HEK293 (cell line): ENCODE results near the gene TRIM23.

ENCODE experiments used
- CTCF ChIA-PET: fragments of 350-600 bp; formaldehyde crosslinking; extraction: SDS; loops from one replicate; lab custom pipeline; 2021; ENCODE audit warnings: antibody characterized with exemption; lab: Yijun Ruan, JAX
- POLR2A ChIA-PET: fragments of 300-600 bp; formaldehyde crosslinking; extraction: SDS; loops from one replicate; lab custom pipeline; 2020; ENCODE audit warnings: antibody characterized with exemption, inconsistent platforms; lab: Yijun Ruan, JAX
- H3K27ac ChIP-seq: fragments of 200-500 bp; sonication (Bioruptor generic); 2 replicates; pipeline ENCODE4 v1.5.1; 2014; ENCODE audit warnings: low read depth, low read length, control low read depth, inconsistent platforms; ENCODE audit errors: extremely low read depth
- H3K36me3 ChIP-seq, 2 experiments: fragments of 200-500 bp in 1 of 2; sonication (Bioruptor generic) in 1 of 2; 1 replicate in 1 of 2; 2 replicates in 1 of 2; pipeline ENCODE4 v1.5.1; 2014 to 2017; ENCODE audit warnings: inconsistent platforms in 2 of 2, low read length in 2 of 2; ENCODE audit not compliant: control insufficient read depth in 2 of 2, insufficient read depth in 1 of 2
- H3K4me1 ChIP-seq: fragments of 200-500 bp; sonication (Bioruptor generic); 2 replicates; pipeline ENCODE4 v1.5.1; 2014; ENCODE audit warnings: mild to moderate bottlenecking, low read length, inconsistent platforms; ENCODE audit not compliant: control insufficient read depth, insufficient read depth
- H3K4me3 ChIP-seq: 2 replicates; pipeline ENCODE4 v1.5.1; 2011; ENCODE audit warnings: low read depth, mild to moderate bottlenecking, control low read depth, low read length, moderate library complexity
- H3K9me3 ChIP-seq: fragments of 200-500 bp; sonication (Bioruptor generic); 2 replicates; pipeline ENCODE4 v1.5.1; 2014; ENCODE audit warnings: low read depth, low read length, inconsistent platforms; ENCODE audit not compliant: control insufficient read depth, insufficient read depth
- GLIS2 ChIP-seq: fragments of 450-650 bp; formaldehyde crosslinking; IDR thresholded peaks from 2 replicates; pipeline ENCODE4 v1.5.1; 2016; ENCODE audit warnings: missing biosample characterization, missing genetic modification characterization
- MEIS1 ChIP-seq: sonication (generic); formaldehyde crosslinking; IDR thresholded peaks from 2 replicates; pipeline ENCODE4 v1.8.1; 2022; ENCODE audit warnings: missing genetic modification reagents, mild to moderate bottlenecking, borderline replicate concordance
- REPIN1 ChIP-seq: fragments of 450-650 bp; formaldehyde crosslinking; IDR thresholded peaks from 2 replicates; pipeline ENCODE4 v1.5.1; 2017; ENCODE audit warnings: missing biosample characterization, missing genetic modification characterization, low read depth
- SP7 ChIP-seq: fragments of 450-650 bp; formaldehyde crosslinking; IDR thresholded peaks from 2 replicates; pipeline ENCODE4 v1.5.1; 2016; ENCODE audit warnings: missing biosample characterization, missing genetic modification characterization
- TCF7L2 ChIP-seq: IDR thresholded peaks from 2 replicates; pipeline ENCODE4 v1.6.1; 2011; ENCODE audit warnings: low read depth, mild to moderate bottlenecking, inconsistent platforms, low read length, moderate library complexity, borderline replicate concordance
- TRIM28 ChIP-seq: IDR thresholded peaks from 2 replicates; pipeline ENCODE4 v1.6.1; 2011; ENCODE audit warnings: low read length, control low read depth, borderline replicate concordance
- ZNF155 ChIP-seq: fragments of 450-650 bp; formaldehyde crosslinking; IDR thresholded peaks from 2 replicates; pipeline ENCODE4 v1.5.1; 2016; ENCODE audit warnings: missing biosample characterization, missing genetic modification characterization
- ZNF221 ChIP-seq: fragments of 450-650 bp; formaldehyde crosslinking; IDR thresholded peaks from 2 replicates; pipeline ENCODE4 v1.5.1; 2017; ENCODE audit warnings: missing biosample characterization, missing genetic modification characterization, borderline replicate concordance
- ZNF274 ChIP-seq, 2 experiments: fragments of 200-500 bp in 1 of 2; fragments of 450-650 bp in 1 of 2; sonication (Bioruptor generic) in 1 of 2; formaldehyde crosslinking in 1 of 2; IDR thresholded peaks; 2 replicates each; pipeline versions ENCODE4 v1.5.1 to v1.6.1; 2014 to 2016; ENCODE audit warnings: borderline replicate concordance in 1 of 2, inconsistent platforms in 1 of 2, low read length in 1 of 2, missing biosample characterization in 1 of 2, missing genetic modification characterization in 1 of 2
- ZNF335 ChIP-seq: fragments of 450-650 bp; formaldehyde crosslinking; conservative IDR thresholded peaks from 2 replicates; pipeline ENCODE4 v1.5.1; 2016; ENCODE audit warnings: missing biosample characterization, missing genetic modification characterization
- ZNF521 ChIP-seq: fragments of 450-650 bp; formaldehyde crosslinking; IDR thresholded peaks from 2 replicates; pipeline ENCODE4 v1.5.1; 2017; ENCODE audit warnings: missing biosample characterization, mild to moderate bottlenecking, missing genetic modification characterization
- ZNF530 ChIP-seq: fragments of 450-650 bp; formaldehyde crosslinking; IDR thresholded peaks from 2 replicates; pipeline ENCODE4 v1.5.1; 2016; ENCODE audit warnings: low read depth, missing biosample characterization, missing genetic modification characterization
- ZNF561 ChIP-seq: fragments of 450-650 bp; IDR thresholded peaks from 2 replicates; pipeline ENCODE4 v1.5.1; 2018; ENCODE audit warnings: missing biosample characterization, missing genetic modification characterization, borderline replicate concordance
- ZNF596 ChIP-seq: fragments of 450-650 bp; IDR thresholded peaks from 2 replicates; pipeline ENCODE4 v1.5.0; 2018; ENCODE audit warnings: missing biosample characterization, mild to moderate bottlenecking, missing genetic modification characterization, moderate library complexity
- ZNF624 ChIP-seq: fragments of 450-650 bp; formaldehyde crosslinking; IDR thresholded peaks from 2 replicates; pipeline ENCODE4 v1.5.1; 2017; ENCODE audit warnings: missing biosample characterization, missing genetic modification characterization
- ZNF664 ChIP-seq: fragments of 450-650 bp; formaldehyde crosslinking; IDR thresholded peaks from 2 replicates; pipeline ENCODE4 v1.5.1; 2016; ENCODE audit warnings: missing biosample characterization, missing genetic modification characterization
- ZNF776 ChIP-seq: fragments of 450-650 bp; formaldehyde crosslinking; IDR thresholded peaks from 2 replicates; pipeline ENCODE4 v1.5.0; 2017; ENCODE audit warnings: missing biosample characterization, missing genetic modification characterization, borderline replicate concordance
- ZNF785 ChIP-seq: fragments of 450-650 bp; formaldehyde crosslinking; IDR thresholded peaks from 2 replicates; pipeline ENCODE4 v1.5.1; 2016; ENCODE audit warnings: missing biosample characterization, missing genetic modification characterization
- ZSCAN16 ChIP-seq: fragments of 450-650 bp; formaldehyde crosslinking; IDR thresholded peaks from 2 replicates; pipeline ENCODE4 v1.5.1; 2016; ENCODE audit warnings: missing biosample characterization, missing genetic modification characterization
- TF ChIP-seq, protein P1 (sequence below): fragments of 450-650 bp; formaldehyde crosslinking; IDR thresholded peaks from 2 replicates; pipeline ENCODE4 v1.5.1; 2017; ENCODE audit warnings: missing biosample characterization, missing genetic modification characterization
- TF ChIP-seq, protein P2 (sequence below): fragments of 450-650 bp; formaldehyde crosslinking; IDR thresholded peaks from 2 replicates; pipeline ENCODE4 v1.5.1; 2016; ENCODE audit warnings: missing biosample characterization, missing genetic modification characterization
- TF ChIP-seq, protein P3 (sequence below): fragments of 450-650 bp; formaldehyde crosslinking; conservative IDR thresholded peaks from 2 replicates; pipeline ENCODE4 v1.5.1; 2016; ENCODE audit warnings: low read depth, missing biosample characterization, missing genetic modification characterization
- TF ChIP-seq, protein P4 (sequence below): fragments of 450-650 bp; formaldehyde crosslinking; IDR thresholded peaks from 2 replicates; pipeline ENCODE4 v1.5.1; 2016; ENCODE audit warnings: missing biosample characterization, missing genetic modification characterization
- TF ChIP-seq, protein P5 (sequence below): fragments of 450-650 bp; formaldehyde crosslinking; optimal IDR thresholded peaks from 2 replicates; pipeline ENCODE3; 2016; ENCODE audit warnings: missing biosample characterization, mild to moderate bottlenecking, missing genetic modification characterization
- TF ChIP-seq, protein P6 (sequence below): fragments of 450-650 bp; formaldehyde crosslinking; IDR thresholded peaks from 2 replicates; pipeline ENCODE4 v1.5.1; 2016; ENCODE audit warnings: missing biosample characterization, missing genetic modification characterization
- TF ChIP-seq, protein P7 (sequence below): fragments of 450-650 bp; formaldehyde crosslinking; IDR thresholded peaks from 2 replicates; pipeline ENCODE4 v1.5.1; 2016; ENCODE audit warnings: missing biosample characterization, missing genetic modification characterization

TRIM23 gene

DNA sequence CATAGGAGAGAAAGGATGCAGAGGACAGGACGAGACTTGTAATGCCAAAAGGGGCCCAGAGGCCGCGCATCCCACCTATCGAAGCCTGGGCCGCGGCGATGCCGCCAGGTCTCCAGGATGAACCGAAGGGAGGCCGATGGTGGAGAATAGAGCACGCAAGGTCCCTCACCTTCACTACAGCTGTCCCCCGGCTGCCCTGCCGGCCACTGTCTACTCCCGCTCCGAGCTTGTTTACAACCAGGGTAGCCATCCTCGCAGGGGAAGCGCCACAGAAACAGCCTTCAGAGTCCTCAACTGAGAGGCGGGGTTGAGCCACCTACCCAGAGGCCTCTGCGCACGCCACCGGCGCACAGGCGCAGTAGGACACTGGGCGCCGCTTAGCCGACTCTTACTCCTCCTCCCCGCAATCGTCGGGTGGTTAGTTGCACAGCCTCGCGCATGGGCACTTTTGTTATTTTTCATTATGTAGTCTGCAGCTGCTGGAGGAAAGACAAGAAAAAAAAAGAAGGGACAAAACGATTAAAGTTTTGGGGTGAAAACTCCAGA, at the start of gene TRIM23:
TSS of gene TRIM23 (minus strand) at position 309 of the 546 bp plus-strand sequence. CDS start at position 250, 59 bp downstream.
- peak within 1 kb of the TSS; percentile 50 for H3K27ac ChIP-seq
- ChIA-PET POLR2A (interaction anchor here (0.6 to 1.2 kb wide), 6 partner anchors 13 to 99 kb away, joined by 3 to 7 read pairs (median 3); partner anchors contain the start of genes CENPK and PPWD1), CTCF (interaction anchor here (1.3 kb wide), 1 partner anchor 39 kb away, joined by 4 read pairs; no protein-coding TSS in a partner anchor)
- no peaks in the 10 kb centered on the region for H3K9me3 ChIP-seq
- H3K36me3 ChIP-seq = peaks cover 0 to under 1% of the 10 kb centered on the region in 2 experiments; a peak in 2 of 3 replicates
- H3K4me1 ChIP-seq = peaks cover 2% of the 10 kb centered on the region; the same call in 1 of the 2 replicates
- peak within 1 kb of the TSS; percentile 98 for H3K4me3 ChIP-seq
- TF ChIP-seq ZNF664 (tag by site-specific recombination) (no peak), ZNF785 (tag by site-specific recombination) (no peak), ZNF776 (tag by site-specific recombination) (no peak), ZNF521 (tag by site-specific recombination) (no peak), GLIS2 (tag by site-specific recombination) (no peak), ZNF624 (tag by site-specific recombination) (no peak), ZNF596 (tag by site-specific recombination) (no peak), TCF7L2 (no peak), ZNF221 (tag by site-specific recombination) (no peak), TRIM28 (no peak), ZNF335 (peak; percentile 89), SP7 (tag by site-specific recombination) (peak; percentile 33), REPIN1 (tag by site-specific recombination) (no peak), ZNF155 (no peak), MEIS1 (CRISPR knock-in tag) (no peak), ZNF561 (tag by site-specific recombination) (no peak), ZSCAN16 (tag by site-specific recombination) (no peak), ZNF274 (IDR thresholded peaks at IDR 0.05; ENCODE audit: low read length) (no peak), ZNF274 (tag by site-specific recombination; IDR thresholded peaks at IDR 0.05; ENCODE audit: borderline replicate concordance) (no peak), ZNF530 (no peak)
- TF ChIP-seq, protein P1, sequence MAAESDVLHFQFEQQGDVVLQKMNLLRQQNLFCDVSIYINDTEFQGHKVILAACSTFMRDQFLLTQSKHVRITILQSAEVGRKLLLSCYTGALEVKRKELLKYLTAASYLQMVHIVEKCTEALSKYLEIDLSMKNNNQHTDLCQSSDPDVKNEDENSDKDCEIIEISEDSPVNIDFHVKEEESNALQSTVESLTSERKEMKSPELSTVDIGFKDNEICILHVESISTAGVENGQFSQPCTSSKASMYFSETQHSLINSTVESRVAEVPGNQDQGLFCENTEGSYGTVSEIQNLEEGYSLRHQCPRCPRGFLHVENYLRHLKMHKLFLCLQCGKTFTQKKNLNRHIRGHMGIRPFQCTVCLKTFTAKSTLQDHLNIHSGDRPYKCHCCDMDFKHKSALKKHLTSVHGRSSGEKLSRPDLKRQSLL (tag by site-specific recombination) = no peak
- TF ChIP-seq, protein P2, sequence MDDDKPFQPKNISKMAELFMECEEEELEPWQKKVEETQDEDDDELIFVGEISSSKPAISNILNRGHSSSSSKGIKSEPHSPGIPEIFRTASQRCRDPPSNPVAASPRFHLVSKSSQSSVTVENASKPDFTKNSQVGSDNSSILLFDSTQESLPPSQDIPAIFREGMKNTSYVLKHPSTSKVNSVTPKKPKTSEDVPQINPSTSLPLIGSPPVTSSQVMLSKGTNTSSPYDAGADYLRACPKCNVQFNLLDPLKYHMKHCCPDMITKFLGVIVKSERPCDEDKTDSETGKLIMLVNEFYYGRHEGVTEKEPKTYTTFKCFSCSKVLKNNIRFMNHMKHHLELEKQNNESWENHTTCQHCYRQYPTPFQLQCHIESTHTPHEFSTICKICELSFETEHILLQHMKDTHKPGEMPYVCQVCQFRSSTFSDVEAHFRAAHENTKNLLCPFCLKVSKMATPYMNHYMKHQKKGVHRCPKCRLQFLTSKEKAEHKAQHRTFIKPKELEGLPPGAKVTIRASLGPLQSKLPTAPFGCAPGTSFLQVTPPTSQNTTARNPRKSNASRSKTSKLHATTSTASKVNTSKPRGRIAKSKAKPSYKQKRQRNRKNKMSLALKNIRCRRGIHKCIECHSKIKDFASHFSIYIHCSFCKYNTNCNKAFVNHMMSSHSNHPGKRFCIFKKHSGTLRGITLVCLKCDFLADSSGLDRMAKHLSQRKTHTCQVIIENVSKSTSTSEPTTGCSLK (tag by site-specific recombination) = no peak
- TF ChIP-seq, protein P3, sequence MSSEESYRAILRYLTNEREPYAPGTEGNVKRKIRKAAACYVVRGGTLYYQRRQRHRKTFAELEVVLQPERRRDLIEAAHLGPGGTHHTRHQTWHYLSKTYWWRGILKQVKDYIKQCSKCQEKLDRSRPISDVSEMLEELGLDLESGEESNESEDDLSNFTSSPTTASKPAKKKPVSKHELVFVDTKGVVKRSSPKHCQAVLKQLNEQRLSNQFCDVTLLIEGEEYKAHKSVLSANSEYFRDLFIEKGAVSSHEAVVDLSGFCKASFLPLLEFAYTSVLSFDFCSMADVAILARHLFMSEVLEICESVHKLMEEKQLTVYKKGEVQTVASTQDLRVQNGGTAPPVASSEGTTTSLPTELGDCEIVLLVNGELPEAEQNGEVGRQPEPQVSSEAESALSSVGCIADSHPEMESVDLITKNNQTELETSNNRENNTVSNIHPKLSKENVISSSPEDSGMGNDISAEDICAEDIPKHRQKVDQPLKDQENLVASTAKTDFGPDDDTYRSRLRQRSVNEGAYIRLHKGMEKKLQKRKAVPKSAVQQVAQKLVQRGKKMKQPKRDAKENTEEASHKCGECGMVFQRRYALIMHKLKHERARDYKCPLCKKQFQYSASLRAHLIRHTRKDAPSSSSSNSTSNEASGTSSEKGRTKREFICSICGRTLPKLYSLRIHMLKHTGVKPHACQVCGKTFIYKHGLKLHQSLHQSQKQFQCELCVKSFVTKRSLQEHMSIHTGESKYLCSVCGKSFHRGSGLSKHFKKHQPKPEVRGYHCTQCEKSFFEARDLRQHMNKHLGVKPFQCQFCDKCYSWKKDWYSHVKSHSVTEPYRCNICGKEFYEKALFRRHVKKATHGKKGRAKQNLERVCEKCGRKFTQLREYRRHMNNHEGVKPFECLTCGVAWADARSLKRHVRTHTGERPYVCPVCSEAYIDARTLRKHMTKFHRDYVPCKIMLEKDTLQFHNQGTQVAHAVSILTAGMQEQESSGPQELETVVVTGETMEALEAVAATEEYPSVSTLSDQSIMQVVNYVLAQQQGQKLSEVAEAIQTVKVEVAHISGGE (tag by site-specific recombination) = no peak
- TF ChIP-seq, protein P4, sequence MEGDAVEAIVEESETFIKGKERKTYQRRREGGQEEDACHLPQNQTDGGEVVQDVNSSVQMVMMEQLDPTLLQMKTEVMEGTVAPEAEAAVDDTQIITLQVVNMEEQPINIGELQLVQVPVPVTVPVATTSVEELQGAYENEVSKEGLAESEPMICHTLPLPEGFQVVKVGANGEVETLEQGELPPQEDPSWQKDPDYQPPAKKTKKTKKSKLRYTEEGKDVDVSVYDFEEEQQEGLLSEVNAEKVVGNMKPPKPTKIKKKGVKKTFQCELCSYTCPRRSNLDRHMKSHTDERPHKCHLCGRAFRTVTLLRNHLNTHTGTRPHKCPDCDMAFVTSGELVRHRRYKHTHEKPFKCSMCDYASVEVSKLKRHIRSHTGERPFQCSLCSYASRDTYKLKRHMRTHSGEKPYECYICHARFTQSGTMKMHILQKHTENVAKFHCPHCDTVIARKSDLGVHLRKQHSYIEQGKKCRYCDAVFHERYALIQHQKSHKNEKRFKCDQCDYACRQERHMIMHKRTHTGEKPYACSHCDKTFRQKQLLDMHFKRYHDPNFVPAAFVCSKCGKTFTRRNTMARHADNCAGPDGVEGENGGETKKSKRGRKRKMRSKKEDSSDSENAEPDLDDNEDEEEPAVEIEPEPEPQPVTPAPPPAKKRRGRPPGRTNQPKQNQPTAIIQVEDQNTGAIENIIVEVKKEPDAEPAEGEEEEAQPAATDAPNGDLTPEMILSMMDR (tag by site-specific recombination) = no peak
- TF ChIP-seq, protein P5, sequence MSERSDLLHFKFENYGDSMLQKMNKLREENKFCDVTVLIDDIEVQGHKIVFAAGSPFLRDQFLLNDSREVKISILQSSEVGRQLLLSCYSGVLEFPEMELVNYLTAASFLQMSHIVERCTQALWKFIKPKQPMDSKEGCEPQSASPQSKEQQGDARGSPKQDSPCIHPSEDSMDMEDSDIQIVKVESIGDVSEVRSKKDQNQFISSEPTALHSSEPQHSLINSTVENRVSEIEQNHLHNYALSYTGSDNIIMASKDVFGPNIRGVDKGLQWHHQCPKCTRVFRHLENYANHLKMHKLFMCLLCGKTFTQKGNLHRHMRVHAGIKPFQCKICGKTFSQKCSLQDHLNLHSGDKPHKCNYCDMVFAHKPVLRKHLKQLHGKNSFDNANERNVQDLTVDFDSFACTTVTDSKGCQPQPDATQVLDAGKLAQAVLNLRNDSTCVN (tag by site-specific recombination) = peak; percentile 35
- TF ChIP-seq, protein P6, sequence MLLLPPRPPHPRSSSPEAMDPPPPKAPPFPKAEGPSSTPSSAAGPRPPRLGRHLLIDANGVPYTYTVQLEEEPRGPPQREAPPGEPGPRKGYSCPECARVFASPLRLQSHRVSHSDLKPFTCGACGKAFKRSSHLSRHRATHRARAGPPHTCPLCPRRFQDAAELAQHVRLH (tag by site-specific recombination) = no peak
- TF ChIP-seq, protein P7, sequence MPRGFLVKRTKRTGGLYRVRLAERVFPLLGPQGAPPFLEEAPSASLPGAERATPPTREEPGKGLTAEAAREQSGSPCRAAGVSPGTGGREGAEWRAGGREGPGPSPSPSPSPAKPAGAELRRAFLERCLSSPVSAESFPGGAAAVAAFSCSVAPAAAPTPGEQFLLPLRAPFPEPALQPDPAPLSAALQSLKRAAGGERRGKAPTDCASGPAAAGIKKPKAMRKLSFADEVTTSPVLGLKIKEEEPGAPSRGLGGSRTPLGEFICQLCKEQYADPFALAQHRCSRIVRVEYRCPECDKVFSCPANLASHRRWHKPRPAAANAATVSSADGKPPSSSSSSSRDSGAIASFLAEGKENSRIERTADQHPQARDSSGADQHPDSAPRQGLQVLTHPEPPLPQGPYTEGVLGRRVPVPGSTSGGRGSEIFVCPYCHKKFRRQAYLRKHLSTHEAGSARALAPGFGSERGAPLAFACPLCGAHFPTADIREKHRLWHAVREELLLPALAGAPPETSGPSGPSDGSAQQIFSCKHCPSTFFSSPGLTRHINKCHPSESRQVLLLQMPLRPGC (tag by site-specific recombination) = no peak
